HG03439 (cell line): ENCODE results near the gene CREB5.
"Not testable (repeated sequence)": the region's sequence is repeated elsewhere in the genome, so short reads cannot be mapped to it uniquely, and the experiment has no call there.

Experiments
- ATAC-seq: cut with Tn5 transposase; IDR thresholded peaks from one replicate; pipeline ENCODE4 v1.9.1; 2021; ENCODE audit warnings: mild to moderate bottlenecking, moderate library complexity; ENCODE audit not compliant: unreplicated experiment

The CREB5 gene

GRCh38 chr7:28411876-28412662, at the start of gene CREB5:
TSS of gene CREB5 (plus strand) at chr7:28412518. CDS start at chr7:28412915, 397 bp downstream.
- no peak for ATAC-seq

- no peak for ATAC-seq
These were observed 49.5 kb upstream of the CREB5 start for GRCh38 chr7:28362812-28363211.

DNA sequence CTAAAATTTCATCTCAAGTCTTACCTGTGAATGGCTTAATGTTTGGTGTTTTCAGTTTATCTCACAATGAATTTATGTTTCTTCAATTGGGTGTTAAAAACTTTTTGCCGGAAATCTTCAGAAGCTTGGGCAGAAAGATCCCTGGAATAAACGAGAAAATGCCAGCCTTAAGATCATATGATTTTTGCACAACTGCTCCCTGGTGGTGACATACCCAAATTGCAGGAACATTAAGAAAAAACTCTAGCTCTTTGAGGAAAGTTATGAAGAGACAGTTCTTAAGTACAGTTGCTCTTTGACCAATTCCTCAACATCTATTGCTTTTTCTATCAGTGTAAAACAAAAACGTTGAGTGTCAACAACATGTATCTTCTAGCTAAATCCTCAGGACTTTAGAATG, 48.2 kb upstream of the CREB5 start:
- ATAC-seq: no peak

DNA sequence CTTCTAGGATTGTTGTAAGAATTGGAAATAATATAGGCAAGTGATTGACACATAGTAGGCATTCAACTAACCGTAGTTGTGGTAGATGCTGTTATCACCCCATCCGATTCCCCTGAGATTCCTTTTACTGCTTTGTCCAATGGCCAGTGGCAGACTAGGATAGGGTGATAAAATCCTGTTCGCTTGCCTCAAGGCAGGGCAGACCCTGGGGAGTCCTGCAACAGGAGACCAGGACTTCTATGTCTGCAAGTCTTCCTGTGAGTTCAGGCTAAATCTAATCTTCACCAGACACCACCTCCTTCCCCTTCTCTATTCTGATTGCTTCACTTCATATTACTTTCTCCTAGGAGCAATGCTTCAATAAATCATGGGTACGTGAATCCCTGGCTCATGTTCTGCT, 42.8 kb upstream of the CREB5 start:
- no peak for ATAC-seq

- ATAC-seq: no peak
These were observed 40.5 kb upstream of the CREB5 start for GRCh38 chr7:28371846-28372245.

GRCh38 chr7:28373990-28374389, 38.3 kb upstream of the CREB5 start:
- ATAC-seq: no peak

DNA sequence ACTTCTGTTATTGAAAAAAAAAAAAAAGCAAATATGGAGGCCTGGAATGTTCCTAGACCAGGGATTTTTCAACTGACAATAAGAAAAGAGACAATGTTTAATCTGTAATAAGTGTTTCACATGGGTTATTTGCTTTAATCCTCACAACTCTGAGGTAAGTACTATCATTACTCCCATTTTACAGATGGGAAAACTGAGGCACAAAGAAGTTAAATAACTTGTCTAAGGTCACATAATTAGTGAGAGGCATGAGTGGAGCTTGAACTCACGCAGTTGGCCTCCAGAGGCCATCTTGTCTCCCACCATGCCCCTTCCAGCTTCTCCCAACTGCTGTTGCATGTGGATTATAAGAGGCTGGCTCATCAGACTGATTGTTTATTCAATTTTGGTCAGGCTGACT, 36.6 kb upstream of the CREB5 start:
- ATAC-seq: no peak

DNA sequence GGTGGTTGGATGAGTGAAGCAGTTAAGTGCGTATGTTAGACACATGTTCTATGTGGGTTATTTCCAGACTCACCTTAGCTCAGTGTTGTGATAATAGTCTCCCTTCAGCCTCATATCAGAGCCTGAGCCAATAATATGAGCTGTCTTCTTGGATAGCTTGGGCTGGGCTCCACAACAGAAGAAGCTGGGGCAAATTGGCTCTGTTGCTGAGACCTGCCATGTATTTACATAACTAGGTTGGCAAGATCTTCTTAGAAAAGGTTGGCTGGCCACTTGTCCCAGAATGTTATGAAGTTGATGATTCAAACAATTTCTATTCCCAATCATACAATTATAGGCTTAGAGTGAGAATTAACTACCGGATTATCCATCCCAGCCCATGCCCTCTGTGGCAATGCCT, 35.7 kb upstream of the CREB5 start:
- ATAC-seq: no peak

DNA sequence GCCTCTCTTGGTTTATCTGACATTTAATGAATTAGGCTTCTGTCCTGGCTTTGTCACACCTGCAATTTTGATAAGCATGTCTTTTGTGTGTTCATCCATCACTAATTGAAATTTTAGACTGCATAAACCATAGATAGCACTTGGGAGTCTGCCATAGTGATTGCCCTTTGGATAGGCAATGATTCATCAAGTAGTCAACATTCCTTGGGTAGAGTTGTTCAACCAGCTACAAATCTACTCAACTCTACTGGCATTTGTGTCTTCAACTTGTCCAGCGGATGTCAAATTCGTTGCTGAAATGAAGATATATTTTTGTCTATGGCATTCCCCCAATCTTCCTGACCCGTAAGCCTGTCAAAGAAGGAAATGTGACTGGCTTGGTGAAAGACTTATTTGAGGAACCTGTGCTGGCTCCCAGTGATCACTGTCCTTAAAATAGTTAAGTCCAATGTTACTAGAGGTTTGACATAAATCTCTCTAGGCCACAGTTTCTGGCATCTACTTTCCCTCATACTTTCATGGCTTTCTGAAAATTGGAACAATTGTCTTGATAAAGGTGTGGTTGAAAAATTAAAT, 33.7 kb upstream of the CREB5 start:
- no peak for ATAC-seq

DNA sequence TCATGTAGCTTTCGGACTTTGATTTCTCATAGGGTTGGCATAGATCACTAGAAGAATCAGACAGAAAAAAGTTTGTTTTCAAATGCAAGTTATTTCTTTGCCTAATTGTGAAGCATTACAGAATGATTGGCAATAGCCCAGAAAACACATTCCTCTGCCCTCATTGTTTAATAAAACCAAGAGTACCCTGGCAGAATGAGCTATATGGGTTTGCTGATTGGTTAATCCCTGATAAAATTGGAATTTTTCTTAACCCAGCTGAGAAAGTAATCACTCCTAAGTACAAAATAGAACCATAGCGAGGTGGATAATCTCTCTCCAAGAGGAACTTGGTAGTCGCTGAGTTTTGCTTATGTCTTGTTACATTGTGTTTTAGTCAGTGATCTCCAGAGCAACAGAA, 30.9 kb upstream of the CREB5 start:
- no peak for ATAC-seq

DNA sequence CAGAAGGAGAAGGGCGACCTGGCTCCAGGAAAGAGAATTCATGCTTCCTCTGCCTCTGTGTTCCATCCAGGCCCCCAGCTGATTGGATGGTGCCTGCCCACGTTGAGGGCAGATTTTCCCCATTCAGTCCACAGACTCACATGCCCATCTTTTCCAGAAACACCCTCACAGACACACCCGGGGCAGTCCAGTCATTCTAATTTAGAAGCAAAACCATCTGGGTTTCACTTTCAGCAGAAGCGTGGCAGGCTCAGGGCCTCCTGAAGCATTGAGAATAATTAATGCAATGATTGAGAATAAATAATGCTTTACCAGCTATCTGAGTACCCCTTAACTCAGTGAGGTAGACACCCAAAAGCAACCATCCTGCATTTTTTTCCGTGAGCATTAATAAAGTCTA, 30.2 kb upstream of the CREB5 start:
- no peak for ATAC-seq

DNA sequence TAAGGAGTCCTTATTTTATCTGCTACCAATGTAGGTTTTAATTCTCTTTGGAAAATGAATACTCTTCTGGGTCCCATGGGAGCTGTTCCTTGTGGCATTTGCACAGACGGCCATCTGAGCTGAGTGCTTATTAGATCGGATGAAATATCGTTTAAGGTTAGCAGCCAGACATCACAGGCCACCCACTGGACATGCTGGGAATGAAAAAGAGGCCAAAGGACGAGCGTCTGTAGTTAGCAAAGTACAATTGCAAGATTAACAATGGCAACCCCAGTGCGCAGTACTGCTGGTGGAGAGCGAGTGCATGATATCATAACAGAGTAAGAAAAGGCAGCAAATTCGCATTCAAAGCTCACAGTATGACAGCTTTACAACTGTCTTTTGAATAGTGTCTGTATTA, 28.3 kb upstream of the CREB5 start:
- no peak for ATAC-seq

DNA sequence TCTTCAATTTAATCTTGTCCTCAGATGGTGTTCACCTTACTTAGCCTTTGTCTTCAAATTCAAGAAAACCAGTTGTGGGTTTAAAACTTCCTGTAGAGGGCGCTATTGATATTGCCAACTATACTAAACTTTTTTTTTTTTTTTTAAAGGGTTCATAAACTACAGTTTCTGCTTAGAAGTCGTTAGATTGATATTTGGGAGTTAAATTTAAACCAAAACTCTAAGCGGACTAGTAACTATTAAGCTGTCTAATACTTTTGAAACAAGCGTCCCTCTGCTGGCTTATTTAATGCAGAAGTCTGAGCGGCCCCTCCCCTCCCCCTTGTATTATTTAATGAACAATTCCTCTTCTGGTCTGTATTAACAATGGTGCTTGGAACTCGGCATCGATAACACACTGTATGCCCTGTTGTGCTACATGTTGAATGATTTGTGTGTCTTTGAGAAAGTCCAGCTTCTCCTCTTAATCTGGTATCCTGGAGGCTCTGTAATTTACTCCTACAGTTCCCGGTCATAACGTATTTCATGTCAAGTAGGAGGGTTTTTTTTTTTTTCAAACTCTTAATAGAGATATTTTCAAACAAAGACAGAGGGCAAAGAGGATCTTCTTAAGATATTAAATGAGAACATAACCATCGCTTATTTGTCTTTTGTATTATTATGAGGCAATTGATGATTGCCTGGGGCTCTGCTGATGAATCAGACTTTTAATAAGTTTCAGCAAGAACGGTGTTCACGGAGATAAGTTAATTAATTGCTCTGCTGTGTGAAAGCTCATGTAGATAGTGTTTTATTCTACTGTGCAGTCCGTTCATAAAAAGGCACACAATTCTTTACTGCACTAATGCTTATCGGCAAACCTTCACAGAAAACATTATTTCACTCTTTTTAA, 22.6 kb upstream of the CREB5 start:
- ATAC-seq: no peak

GRCh38 chr7:28390426-28390825, 21.9 kb upstream of the CREB5 start:
- ATAC-seq: no peak

- no peak for ATAC-seq
These were observed 20.0 kb upstream of the CREB5 start for GRCh38 chr7:28392289-28392688.

DNA sequence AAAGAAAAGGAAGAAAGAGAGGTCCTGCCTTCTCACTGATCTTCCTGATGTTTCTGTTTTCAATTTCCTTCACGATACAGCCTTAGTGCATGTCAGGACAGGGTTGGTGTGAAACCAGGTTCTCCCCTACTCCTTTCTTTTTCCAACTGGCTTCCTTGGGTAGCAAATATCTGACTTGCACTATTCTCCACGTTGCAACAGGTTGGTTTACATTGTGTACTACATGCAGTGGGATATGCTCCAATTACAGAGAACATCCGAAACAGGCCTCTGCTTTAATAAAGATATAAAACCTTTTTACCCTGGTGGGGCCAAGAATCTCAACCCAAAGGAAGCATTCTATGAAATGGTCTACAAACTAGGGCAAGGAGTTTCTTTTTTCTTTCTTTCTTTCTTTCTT, 16.9 kb upstream of the CREB5 start:
- ATAC-seq: no peak

DNA sequence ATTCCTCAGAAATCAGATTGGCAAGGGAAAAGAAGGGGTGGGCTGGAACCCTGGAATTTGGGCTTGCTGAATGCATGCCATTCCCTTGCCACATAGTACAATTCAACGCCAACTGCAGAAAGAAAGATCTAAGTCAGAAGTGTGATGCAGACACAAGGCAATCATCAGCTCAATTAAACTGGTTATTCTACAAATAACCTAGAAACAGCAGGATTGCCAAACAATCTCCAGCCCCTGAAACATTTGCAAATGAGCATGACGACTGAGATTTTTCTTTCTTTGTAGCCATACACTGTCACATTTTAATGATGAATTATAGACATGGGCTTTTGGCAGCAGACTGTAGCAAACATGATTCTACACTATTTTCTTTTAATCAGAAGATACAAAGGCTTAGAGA, 16.5 kb upstream of the CREB5 start:
- no peak for ATAC-seq

GRCh38 chr7:28397141-28397540, 15.2 kb upstream of the CREB5 start:
- no peak for ATAC-seq

GRCh38 chr7:28400838-28401360, 11.4 kb upstream of the CREB5 start:
- no peak for ATAC-seq

DNA sequence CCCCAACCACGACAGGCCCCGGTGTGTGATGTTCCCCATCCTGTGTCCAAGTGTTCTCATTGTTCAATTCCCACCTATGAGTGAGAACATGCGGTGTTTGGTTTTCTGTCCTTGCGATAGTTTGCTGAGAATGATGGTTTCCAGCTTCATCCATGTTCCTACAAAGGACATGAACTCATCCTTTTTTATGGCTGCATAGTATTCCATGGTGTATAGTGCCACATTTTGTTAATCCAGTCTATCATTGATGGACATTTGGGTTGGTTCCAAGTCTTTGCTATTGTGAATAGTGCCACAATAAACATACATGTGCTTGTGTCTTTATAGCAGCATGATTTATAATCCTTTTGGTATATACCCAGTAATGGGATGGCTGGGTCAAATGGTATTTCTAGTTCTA, 10.8 kb upstream of the CREB5 start:
- not testable (repeated sequence) for ATAC-seq

- ATAC-seq: no peak
These were observed 6.7 kb upstream of the CREB5 start for GRCh38 chr7:28405662-28406061.

DNA sequence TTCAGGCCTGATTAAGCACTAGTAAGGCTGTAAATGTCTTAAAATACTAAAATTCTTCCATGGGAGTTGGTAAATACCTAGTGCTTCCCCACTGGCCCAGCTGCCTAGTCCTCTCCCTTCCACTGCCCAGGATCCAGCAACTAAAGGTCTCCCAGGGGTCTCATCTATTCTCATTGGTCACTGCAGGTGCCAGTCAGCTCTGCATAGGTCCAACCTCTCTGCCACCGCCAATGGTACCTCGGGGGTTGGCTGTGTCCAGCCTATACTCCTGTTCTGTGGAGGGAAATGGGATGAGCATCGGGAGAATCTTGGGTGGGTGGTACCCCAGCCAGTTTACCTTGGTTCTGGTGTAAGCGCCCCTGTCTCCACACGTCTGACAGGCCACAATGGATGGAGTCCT, 6.1 kb upstream of the CREB5 start:
- ATAC-seq: no peak
